AG09309 (cell line): Measurements from ENCODE around the gene BCAS1.
A peak's percentile ranks its signal among the peaks of the same experiment; 100 is the strongest.

Source experiments
- DNase-seq: peaks from one replicate; pipeline ENCODE4 v3.0.0-alpha.2; 2010; ENCODE audit warnings: low read depth
- H3K4me3 ChIP-seq: 2 replicates; pipeline ENCODE4 v1.5.1; 2011; ENCODE audit warnings: mild to moderate bottlenecking, low read depth, low read length, moderate library complexity; ENCODE audit not compliant: control insufficient read depth
- CTCF ChIP-seq: IDR thresholded peaks from 2 replicates; pipeline ENCODE4 v1.5.1; 2011; ENCODE audit warnings: mild to moderate bottlenecking, low read depth, low read length, inconsistent platforms; ENCODE audit not compliant: insufficient read depth, control insufficient read depth; ENCODE audit errors: missing control alignments

The BCAS1 gene

GRCh38 chr20:54047048-54047447 lies 23.3 kb downstream of the BCAS1 start:
- H3K4me3 ChIP-seq: no peak overlapping the region
- no peak for DNase-seq
- no peak for TF ChIP-seq CTCF

- H3K4me3 ChIP-seq: no peak overlapping the region
- TF ChIP-seq CTCF: no peak
- DNase-seq: peak; percentile 92
Observed at GRCh38 chr20:54044156-54044555, 26.2 kb downstream of the BCAS1 start.

- no peak overlapping the region for H3K4me3 ChIP-seq
- peak; percentile 50 for DNase-seq
- TF ChIP-seq CTCF: no peak
Observed at GRCh38 chr20:54043076-54043967, 27.1 kb downstream of the BCAS1 start.

GRCh38 chr20:54042021-54042420 lies 28.4 kb downstream of the BCAS1 start:
- TF ChIP-seq CTCF: no peak
- H3K4me3 ChIP-seq: no peak overlapping the region
- no peak for DNase-seq

- no peak for DNase-seq
- no peak overlapping the region for H3K4me3 ChIP-seq
- TF ChIP-seq CTCF: no peak
Observed at GRCh38 chr20:54041336-54041735, 29.1 kb downstream of the BCAS1 start.

GRCh38 chr20:54040531-54040930 lies 29.9 kb downstream of the BCAS1 start:
- no peak overlapping the region for H3K4me3 ChIP-seq
- DNase-seq: no peak
- TF ChIP-seq CTCF: no peak
